Stimulated activated CD8-positive, alpha-beta memory T cell treated with anti-CD3 and anti-CD28 coated beads, Interleukin-15, amount 100 ng/mL, for 24 hours (primary cell): ENCODE results near the gene LYVE1.

ENCODE experiments used
- DNase-seq: peaks from one replicate; pipeline ENCODE4 v3.0.0-alpha.2; 2020; ENCODE audit warnings: low read depth

Gene LYVE1

GRCh38 chr11:10558288-10558687, 10.2 kb downstream of the LYVE1 start:
- DNase-seq, result no peak

GRCh38 chr11:10556590-10556989, 11.9 kb downstream of the LYVE1 start:
- no peak for DNase-seq

DNA sequence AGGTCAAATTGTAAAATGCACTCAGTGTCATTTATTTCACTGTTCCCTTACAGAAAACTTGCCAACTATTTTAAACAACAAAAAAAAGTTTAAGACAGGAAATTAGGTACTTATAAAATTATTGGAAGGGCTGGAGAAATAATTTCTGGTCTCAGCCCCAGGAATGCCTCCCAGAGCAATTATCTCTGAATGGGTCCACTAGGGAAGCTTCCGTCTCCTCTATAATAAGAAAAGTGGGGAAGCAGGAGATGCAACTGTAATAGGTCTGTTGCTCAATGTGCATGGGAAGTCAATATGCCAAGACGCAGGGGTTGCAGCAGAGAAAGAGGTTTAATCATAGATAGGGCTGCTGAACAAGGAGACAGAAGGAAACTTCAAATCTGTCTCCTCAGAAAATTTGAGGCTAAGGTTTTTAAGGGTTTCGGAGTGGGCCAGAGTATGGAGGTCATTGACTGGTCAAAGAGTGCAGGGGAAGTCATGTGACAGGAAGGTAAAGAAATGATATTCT, 16.6 kb downstream of the LYVE1 start:
- no peak for DNase-seq

GRCh38 chr11:10551290-10551592, 17.2 kb downstream of the LYVE1 start:
- DNase-seq, result no peak

- DNase-seq, result no peak
These were observed 17.8 kb downstream of the LYVE1 start for GRCh38 chr11:10550503-10551289.

DNA sequence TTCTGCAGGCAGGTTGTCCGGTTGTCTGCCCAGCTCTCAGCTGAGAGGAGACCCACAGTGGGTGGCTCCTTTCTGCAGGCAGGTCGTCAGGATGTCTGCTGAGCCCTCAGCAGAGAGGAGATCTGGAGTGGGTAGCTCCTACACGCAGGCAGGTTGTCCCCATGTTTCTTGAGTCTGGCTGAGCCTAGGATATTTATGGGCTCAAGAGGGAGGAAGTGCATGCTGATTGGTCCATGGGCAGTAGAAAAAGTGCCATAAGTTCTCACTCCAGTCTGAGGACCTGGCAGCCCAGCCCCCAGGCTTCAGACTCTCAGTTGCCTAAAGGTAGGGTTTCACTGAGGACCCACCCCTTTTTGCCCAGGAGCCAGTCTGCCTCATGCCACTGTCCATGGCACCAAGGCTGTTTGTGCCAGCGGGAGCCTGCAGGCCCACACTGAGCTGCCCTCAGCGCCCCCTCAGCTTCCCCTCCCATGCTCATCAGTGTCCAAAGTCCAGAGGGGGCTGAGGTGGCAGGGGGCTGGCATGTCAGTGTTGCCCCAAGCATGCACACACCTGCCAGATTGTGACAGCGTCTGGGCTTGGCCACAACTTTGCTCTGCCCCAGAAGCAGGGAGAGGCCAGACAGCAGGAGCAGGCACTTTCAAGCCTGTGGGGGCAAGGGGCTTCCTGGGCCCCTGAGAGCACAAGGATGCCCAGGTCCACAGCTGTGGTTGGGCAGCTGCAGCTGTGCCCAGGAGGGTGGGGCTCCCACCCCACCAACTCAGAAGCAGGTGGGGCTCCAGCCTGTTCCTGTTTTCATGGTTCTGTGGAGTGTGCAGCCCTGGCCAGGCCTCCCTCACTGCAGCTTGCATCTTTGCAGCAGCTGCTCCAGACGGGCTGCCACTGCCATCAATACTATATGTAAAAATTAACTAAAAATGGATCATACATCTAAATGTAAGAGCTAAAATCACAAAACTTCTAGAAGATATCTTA, 23.7 kb downstream of the LYVE1 start:
- DNase-seq, result no peak

DNA sequence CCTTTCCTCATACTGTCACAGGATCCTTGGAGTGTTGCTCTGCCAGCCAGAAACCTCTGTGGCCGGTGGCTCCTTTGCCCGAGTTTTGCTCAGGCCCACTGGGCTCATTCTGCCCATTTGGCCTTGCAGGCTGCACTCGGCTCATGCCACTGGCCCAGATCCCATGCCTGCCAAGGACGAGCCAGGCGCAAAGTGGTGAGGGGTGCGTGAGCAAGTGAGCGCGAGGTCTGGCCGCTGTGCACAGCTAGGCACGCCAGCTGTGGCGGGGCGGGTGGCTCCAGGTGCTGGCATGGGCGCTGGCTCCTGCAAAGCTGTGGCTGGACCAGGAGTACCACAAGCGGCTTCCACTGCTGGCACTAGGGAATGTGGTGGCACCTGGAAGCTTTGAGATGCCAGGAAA, 24.7 kb downstream of the LYVE1 start:
- no peak for DNase-seq

GRCh38 chr11:10542776-10543175, 25.7 kb downstream of the LYVE1 start:
- no peak for DNase-seq

DNA sequence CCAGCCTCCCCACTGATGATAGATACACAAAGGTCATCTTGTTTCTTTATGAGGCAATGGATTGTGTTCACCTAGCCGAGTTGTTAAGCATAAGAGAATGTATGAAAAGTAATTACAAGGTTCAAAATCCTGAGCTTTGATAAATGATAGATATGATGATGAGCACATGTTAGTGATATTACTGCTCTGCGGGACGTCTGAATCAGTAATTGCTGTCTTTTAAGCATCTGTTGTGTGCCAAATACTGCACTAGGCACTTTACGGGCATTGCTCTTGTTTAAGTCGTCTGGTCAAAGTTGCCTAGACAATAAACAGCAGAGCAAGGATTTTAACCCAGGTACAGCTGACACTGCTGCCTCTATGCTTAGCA, 26.9 kb downstream of the LYVE1 start:
- DNase-seq, result no peak

DNA sequence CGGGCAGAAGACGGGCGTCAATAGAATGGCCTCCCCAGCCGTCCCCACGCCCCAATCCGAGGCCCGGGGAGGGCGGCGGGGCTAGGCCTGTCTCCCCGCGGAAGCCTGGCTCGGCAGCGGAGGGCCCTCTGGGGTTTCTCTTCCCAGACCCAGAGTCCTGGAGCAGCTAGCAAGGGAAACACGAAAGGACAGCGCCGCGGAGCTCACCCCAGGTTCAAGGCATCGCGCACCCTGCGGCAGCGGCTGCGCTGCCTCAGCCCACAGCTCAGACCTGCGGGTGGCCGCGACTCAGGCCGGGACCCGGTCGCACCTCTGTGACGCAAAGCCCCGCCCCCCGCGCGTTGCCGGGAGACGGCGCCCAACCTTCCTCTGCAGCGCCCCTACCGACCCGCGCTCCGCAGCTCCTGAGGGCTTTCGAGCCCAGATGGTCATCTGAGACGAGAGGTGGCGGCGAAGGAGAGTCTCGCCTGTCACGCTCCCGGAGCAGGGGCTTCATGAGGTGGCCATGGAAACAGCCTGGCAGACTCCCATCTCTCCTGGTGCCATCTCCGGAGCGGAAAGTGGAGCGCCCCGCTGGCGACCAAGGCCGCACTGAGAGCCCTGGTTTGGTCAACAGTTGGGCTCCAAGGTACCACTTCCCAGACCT, 27.4 kb downstream of the LYVE1 start, which contains the start of gene RNF141:
RNF141 (minus strand) TSS at position 273 of the 646 bp plus-strand sequence. CDS start 7,029 bp downstream, outside the sequence.
- DNase-seq, result peak; percentile 97

DNA sequence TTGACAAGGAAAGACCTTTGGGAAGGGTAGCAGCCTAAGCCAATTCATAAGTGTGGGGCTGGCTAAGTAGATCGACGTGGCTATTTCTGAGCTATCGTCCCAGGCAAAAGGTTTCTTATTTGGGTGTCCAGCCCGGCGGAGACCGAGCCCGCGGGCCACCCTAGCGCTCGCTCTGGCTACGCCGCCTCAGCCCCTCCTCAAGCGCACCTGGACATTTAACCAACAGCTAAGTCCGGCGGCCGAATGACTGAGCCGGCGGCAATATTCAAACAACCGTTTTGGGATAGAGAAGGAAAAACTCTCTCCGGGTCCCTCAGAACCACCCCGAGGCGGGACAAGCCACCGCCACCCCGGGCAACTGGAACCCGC, 27.9 kb downstream of the LYVE1 start:
- DNase-seq, result no peak

GRCh38 chr11:10539339-10539738, 29.1 kb downstream of the LYVE1 start:
- no peak for DNase-seq

- DNase-seq, result no peak
These were observed 29.5 kb downstream of the LYVE1 start for GRCh38 chr11:10538924-10539323.

DNA sequence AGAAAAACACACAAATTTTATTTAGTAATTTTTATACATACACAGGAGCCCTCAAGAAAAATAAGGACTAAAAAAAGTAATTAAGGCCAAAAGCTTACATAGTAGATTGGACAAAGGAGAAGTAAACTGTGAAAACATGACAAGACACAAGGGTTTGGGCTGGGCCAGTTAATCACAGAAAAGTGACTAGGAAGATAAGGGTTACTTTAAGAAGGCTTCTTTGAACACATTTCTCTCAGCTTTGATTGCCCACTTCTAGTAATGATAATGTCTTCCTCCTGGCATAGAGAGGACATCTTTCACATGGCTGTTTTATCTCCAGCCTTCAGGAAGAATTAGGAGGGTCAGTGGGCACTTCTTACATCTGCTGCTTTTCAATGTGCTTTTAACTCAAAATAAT, 30.9 kb downstream of the LYVE1 start:
- DNase-seq, result no peak

DNA sequence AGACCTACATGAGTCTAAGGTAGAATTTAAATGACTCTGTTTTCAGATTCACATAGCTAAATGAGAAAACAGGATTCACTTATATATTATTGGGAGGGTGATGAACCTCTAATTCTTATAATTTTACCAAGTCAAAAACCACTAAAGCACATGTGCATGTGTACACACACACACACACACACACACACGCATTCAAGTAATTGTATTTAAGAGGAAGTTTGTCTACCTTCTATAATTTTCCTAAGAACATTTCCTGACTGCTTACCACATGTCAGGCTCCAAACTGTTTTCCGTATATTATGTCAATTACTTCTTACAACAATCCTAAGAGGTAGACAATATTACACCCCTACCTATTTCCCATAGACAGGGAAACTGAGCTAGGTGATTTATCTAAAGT, 34.1 kb downstream of the LYVE1 start:
- no peak for DNase-seq

DNA sequence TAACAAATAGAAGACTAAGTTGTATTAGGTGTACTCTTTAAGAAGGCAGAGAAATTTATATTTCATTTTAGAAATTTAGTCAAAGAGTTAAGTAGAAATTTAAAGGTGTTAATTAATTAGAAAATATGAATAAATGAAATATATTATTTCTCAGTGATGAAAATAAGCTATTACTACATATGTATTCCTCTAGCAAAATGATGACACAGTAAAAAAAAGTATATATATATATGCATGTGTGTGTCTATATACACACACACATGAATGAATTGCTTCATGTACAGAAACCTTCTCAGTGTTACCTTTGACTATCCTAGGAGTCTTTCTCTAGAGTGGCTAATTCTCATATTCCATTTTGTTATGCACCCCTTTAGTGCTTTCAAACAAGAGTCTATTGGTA, 35.1 kb downstream of the LYVE1 start:
- DNase-seq, result no peak

- DNase-seq, result no peak
These were observed 35.9 kb downstream of the LYVE1 start for GRCh38 chr11:10532526-10532925.

DNA sequence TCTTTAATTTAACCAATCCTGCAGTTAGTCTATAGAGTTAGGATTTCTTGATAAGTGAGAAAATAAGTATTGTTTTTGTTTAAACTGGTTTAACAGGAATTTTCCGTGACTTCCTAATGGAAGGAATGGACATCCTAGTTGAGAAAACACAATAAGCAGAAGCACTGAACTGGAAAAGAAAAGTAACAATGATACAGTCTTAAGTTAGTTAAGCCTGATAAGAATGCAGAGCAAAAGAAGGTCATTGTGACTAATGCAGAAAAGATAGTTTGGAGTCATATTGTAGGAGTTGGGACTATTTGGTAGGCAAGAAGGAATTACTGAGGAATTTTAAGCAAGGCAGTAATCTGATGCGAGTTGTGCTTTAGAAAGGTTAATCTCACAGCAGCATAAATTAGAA, 39.2 kb downstream of the LYVE1 start:
- no peak for DNase-seq

DNA sequence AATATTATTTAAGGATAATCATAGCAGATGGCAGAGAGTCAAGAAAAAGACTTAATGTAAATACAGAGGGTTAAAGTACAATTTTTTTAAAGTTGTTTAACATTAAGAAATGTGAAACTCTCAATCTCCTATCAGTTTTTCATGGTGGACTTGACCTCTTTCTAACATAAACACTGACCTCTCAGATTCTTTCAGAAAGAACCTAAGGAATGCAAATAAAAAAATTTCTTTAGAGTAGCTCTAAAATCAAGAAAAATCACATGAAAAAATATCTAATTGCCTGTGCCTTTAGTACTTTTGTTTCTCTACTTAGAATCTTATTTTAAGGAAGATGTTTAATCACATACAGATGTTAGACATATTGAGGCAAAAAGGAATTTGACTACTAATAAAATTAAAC, 40.3 kb downstream of the LYVE1 start:
- no peak for DNase-seq

GRCh38 chr11:10526974-10527918, 41.2 kb downstream of the LYVE1 start:
- DNase-seq, result no peak

DNA sequence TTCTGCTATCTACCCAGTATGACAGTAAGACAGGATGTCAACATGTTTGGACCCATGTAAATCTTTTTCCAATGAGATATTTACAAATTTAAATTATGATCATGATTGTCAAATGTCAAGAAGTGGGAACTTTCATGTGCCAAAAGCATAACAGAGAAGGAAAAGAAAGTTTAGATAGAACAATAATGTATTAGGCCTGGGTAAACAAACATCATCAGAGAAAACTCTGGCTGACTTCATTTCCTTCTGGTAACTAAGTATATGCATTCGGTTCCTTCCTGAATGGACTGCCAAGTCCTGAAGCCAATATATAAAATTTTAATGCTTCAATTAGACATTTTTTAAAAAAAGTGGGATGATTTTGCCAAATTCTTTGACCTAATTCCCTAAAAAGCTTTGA, 44.0 kb downstream of the LYVE1 start:
- DNase-seq, result no peak
